ENCODE measurements around the gene SLC66A2.

SLC66A2 gene

DNA sequence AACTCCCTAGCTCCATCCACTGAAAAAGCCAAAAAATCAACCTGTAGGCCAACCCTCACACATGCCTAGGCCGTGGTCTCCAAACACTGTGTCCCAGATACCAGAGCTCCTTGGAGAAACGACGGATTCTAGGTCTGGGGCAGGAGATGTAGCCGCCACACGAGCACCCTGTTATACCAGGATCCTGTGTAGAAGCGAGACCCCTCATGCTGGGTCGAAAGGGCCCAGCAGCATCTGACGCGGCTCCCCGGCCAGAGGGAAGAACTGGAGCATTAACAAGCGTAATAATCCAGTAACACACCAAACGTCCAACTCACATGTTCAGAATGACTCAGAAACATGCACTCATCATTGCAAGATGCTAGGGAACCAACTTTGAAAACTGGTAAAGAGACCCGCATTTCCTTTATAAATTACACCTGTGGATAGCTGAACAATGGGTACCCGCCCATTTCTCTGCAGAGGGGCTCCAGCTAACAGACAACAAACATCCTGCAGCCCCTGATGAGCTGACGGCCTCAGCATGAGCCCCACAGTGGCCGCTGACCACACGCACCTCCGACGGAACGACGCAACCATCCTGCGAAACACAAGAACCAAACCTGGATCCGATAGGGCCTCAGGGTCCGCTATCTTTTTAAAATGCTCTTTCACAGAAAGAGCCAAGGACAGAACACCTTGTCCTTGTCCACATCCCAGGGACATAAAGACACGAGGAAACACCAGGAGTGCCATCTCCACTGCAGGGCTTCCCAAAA lies 14.2 kb downstream of the SLC66A2 start:
- no peak for DNase-seq (ENCODE audit: low spot score)

DNA sequence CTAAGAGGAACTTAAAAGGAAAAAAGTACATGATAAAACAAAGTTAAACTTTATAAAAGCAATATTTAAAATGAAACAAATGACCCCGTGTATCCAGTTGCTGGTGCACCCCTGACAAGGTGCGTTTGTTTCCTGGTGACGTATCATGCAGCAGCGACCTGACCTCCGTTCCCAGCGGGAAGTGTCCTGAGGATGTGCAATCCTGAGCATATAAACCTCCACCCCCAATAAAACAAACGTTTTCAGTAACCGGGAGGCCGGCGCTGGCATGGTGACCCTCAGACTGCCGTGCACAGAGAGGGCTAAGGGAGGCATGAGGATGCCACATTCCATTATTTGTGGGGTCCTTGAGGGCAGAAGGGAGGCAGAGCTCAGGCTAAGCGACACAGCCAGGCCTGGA lies 14.8 kb downstream of the SLC66A2 start:
- no peak for DNase-seq (ENCODE audit: low spot score)

DNA sequence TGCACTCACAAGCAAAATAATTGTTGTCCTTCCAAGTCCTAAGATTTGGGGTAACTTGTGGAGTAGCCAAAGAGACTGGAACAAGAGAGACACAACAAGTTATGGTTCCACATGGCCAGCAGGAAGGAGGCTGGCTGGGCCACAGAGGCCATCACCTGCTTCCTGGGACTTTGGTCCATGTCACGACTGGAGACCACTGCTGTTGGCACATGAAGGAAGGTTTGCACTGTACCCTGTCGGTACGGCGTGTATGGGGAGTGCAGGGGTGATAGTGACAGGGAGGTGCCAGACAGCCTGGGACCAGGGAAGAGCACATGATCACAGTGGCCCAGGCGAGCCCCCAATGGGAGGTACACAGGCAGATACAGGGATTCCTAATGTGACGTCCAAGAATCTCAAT lies 15.5 kb downstream of the SLC66A2 start:
- DNase-seq (ENCODE audit: low spot score), result no peak

DNA sequence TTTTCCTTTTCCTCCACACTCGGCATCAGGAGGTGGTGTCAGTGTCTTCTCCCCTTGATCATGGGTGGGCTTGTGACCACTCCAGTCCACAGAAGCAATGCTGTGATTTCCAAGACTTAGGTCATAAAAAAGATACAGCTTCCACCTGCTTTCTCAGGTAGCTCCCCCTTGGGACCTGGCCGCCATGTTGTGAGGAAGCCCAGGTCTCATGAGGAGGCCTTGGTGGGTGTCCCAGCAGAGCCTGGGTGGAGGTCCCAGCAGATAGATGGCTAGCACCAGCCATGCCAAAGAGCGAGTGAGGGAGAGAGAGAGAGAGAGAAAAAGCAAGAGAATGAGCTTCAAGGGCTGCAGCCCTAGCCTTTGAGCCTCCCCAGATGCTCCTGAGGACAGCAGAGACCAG lies 16.0 kb downstream of the SLC66A2 start:
- no peak for DNase-seq (ENCODE audit: low spot score)

DNA sequence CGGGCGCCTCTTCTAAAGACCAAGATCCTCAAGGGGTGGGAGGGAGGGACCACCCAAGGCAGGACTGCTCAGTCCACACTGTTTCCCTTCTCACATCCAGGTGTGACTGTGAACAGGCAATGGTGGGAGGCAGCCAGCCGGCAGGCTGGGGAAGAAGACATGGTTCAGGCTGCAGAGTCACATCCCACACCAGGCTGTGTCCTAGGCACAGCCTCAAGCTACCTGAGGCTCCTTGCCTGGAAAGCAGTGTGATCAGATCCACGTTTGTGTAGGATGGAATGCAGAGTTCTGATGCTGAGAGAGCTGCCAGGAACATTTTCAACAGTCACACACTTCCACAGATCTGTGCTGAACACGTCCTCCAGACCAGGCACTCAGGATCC lies 16.4 kb downstream of the SLC66A2 start:
- DNase-seq (ENCODE audit: low spot score), result no peak

DNA sequence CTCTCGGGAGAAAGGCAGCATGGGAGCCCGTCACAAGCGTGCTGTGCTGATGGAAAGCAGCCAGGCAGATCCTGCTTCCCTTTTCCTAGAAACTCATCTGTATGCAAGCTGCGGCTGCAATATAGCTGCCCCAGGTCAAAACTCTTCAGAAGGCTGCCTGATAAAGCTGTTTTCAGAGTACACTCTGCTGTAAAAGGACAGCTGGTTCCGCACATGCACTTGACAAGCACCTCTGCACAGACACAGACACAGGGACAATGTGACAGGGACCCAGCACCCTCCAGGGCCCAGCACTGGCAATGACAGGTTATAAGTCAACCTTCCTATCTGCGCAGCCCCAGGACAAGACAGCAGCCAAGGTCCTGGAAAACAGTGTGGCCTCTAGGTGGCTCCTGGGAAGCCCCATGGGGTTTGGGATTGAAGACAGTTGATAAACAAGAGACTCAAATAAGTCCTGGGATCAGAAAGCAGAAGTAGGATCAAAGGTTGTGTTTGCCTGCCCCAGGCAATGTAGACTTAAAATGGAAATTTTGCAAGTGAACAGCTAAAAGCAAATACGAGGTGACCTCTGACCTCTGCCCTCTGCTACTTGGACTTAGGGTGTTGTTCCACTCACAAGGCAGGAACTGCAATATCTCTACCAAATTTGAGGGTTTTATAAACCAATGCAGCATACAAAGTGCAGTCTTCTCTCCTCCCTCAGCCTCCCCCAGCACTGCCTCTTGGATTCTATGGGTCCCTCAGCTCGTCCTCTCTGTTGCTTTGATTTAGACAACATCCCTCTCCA lies 16.9 kb downstream of the SLC66A2 start:
- no peak for DNase-seq (ENCODE audit: low spot score)

DNA sequence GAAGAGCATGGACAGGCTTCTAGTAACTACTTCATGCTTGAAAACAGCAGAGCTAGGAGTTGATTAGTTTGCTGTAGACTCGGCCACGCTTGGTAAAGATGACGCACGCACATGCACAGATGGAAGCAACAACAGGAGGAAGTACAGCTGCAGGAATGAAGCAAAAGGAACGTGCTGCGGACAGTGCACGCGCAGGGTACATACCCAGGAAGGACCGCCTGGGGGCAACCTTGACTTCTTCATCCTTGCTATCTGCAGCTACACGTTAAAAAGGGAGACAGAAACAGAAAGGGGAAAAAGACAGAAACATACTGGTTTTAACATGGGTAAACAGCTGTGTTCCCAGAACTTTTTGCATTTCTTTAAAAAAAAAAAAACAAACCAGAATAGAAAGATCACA lies 17.7 kb downstream of the SLC66A2 start:
- no peak for DNase-seq (ENCODE audit: low spot score)

DNA sequence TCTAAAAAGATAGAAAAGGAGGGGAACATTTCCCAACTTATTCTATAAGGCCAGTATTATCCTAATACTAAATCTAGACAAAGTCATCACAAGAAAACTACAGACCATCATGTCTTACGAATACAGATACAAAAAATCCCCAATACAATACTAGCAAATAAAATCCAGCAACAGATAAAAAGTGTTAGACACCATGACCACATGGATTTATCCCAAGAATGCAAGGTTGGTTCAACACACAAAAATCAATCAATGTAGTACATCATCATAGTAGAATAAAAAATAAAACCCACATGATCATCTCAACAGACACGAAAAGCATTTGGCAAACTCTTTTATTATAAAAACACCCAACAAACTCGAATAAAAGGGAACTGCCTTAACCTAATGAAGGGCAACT lies 18.5 kb downstream of the SLC66A2 start:
- DNase-seq (ENCODE audit: low spot score), result no peak

DNA sequence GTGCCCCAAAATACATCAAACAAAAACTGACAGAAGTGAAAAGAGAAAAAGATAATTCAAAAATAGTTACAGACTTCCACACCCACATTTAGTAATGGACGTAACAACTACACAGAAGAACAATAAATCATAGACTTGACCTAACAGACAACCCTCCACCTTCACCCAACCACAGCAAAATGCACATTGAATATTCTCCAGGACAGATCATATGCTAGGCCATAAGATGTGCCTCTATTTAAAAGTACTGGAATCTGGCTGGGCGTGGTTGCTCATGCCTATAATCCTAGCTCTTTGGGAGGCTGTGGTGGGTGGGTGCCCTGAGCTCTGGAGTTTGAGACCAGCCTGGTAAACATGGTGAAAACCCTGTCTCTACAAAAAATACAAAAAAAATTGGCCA lies 20.0 kb downstream of the SLC66A2 start:
- no peak for DNase-seq (ENCODE audit: low spot score)

DNA sequence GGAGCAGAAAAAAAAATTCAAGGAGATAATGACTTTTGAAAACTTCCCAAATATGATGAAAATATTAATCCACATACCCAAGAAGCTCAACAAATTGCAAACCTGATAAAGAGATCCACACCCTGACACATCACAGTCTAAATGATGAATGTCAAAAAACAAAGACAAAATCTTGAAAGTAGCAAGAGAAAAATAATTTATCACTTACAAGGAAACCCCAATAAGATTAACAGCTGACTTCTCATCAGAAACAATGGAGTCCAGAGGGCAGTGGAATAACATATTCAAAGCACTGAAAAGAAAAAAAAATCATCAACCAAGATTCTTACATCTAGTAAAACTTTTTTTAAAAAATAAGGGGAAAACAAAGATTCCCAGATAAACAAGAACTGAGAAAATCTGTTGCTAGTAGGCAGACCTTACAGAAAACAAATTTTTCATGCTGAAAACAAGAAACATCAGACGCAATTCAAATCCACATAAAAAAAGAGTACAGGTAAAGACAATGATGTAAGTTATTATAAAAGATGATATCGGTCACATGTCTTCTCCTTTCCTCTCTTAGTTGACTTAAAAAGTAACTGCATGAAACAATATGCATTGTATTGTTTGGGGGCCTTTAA lies 21.3 kb downstream of the SLC66A2 start:
- DNase-seq (ENCODE audit: low spot score), result no peak

DNA sequence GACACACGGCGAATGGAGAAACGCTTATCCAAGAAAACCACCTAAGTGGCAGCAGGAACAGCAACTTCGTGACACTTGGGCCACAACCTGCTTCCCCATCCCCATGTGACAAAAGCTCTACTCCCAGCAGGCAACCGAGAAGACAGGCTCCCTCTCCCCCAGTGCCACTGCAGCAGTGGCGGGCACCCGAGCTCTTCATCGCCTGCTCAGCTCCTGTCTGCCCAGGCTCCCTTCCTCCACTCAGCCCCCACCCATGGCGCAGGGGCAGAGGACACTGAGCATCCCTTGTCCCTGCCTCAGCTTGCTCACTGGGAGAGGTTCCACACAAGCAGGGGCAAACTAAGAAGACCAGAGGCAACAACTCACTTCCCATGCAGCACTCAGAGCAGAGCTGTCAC lies 22.9 kb downstream of the SLC66A2 start:
- DNase-seq (ENCODE audit: low spot score), result no peak

DNA sequence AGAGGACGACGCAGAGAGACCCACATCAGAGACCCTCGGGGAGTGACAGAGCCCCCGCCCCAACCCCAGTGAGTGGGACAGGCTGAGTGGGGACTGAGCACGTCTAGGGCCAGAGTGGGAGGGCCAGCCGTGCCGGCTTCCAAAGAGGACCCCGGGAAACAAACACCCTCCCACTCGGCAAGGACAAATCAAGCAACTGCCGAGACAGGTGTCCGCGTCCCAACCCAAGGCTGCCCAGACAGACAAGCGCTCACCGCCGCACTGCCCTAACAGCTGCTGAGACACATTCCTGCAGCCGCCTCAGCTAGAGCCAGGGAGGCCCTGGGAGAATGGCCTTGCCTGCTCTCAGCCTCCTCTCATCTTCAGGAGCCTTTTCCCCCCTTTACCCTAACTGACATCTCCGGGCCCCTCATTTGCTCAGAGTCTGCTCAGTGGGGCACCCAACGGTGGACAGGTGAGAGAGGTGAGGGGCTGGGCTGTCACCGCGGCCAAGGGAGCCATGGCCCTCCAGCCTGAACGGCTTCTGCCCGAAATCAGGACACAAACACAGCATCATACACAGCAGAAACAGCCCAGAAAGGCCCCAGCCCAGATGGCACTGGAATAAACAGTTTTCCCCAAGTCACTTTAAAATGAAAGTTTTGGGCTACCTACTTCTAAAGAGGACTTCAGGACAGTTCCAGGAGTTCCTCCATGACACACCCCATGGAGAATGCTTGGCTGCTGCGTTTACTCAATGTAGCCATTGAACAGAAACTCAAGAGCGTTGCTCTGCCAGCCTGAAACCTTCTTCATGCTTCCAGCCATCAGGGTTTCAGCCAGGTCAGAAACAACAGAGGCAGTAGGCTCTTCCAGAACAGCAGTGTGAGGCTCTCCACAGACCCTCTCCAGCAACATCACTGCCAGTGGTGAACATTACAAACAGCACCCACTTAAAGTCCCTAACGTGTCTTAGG lies 23.6 kb downstream of the SLC66A2 start:
- no peak for DNase-seq (ENCODE audit: low spot score)

DNA sequence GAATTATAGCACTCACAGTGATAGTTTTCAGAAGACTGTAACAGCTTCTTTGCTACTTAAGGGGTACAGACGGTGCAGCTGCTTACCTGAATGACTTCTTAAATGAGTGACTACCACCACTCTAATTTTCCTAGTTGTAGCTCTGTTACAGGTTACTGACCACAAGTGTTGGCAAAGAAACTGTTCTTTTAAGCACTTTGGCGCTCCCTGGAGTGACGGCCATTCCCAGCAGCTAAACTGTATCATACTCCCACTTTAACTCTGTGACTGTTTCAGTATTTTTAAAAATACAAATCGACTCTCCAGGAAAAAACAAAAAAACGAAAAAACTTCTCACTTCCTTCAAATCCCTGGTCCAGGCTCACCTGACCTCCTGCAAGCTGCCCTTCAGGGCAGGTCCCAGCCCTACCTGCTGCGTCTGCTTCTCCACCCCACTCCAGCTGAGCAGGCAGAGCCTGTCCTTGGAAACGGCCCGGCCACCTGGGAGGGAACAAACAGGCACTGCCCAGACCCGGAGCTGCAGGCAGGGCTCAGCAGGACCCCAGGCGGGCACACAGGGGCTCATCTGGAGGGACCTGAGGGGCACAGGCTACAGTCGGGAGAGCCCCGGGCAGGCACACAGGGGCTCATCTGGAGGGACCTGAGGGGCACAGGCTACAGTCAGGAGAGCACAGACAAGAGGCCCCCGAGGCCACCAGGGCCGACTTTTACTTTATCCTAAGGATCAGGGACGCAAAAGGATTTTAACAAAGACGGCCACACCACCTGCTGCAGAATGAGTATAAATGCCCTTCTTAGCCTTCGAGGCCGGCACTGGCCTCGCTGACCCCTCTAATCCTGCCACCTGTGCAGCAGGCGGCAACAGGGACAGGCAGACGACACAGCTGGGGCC lies 24.5 kb downstream of the SLC66A2 start:
- DNase-seq (ENCODE audit: low spot score), result no peak

DNA sequence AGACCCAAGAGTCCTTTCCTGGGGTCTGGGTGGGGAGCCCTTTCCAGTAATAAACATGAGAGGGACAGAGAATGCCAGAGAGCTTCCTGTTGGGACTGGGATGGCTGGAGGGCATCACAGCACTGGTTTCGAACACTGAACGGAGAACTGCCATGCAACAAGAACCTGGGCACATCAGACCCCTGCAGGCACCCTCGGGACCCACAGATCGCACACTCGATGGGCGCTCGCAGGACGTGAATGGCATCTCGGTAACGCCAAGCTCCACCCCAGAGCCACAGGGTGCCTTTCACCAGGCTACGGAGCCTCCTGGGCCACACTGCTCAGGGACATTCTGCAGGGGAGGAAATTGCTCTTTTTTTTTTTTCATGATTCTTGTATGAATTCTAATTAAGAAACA lies 25.1 kb downstream of the SLC66A2 start:
- DNase-seq (ENCODE audit: low spot score), result no peak

DNA sequence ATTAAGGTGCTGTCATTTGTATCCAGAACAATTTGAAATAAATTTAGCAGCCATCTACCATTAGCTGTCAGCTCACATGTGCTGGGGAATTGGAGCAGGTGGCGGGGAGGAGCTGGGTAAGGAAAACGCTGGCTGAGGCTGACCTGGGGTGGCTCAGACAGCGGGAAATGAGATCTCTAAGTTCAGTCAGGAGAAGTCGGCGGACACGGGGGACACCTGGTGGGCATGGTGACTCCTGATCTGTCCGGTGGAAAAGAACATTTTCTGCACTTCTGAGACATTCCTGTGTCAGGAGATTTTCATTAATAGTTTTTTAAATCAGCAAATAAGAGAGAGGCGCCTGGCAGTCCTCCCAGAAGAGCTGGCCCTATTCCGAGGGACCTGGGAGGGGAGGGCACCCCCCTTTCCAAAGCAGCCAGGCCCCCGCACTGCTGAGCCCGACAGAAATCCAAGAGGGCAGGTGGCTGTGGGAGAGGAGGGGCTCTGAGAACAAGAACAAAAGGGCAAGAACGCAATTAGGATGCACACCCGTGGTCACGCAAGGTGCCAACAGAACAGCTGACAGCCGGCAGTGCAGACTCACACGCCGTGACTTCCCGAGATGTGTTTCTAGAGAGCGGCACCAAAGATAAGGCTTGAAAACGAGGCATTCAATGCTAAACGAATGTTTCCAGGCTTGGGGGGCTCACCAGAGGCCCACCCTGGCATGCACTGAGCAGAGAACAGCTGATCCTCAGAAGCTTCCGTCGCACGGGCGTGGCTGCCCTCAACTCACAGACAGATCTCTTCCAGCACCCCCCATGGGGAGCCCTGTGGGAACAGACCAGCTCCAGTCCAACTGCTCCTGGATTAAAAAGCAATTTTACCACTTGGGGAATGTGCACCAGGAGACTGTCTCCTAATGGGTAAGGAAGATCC lies 26.4 kb downstream of the SLC66A2 start:
- no peak for DNase-seq (ENCODE audit: low spot score)

DNA sequence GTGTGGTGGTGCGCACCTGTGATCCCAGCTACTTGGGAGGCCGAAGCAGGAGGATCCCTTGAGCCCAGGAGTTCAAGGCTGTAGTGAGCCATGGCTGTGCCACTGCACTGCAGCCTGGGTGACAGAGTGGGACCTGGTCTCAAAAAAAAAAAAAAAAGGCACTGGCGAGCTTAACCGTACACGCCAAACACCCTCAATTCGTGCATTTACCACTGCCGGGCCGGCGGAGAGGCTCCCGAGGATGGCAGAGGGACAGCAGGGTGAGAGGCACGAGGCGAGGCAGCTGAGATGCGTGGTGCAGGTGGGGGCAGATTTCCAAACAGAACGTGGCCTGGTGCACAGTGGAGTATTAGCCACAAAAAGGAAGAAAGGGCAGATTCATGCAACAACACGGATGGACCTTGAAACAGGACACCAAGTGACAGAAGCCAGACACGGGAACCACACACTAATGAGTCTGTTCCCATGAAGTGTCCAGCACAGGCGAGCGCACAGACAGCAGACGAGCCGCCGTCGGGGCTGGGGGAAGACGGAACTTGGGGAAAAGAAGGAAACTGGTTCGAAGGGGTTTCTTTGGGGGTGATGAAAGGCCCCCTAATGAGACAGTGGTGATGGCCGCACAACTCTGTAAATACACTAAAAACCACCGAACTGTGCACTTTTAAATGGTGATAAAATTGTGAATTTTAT lies 27.4 kb downstream of the SLC66A2 start:
- DNase-seq (ENCODE audit: low spot score), result no peak

DNA sequence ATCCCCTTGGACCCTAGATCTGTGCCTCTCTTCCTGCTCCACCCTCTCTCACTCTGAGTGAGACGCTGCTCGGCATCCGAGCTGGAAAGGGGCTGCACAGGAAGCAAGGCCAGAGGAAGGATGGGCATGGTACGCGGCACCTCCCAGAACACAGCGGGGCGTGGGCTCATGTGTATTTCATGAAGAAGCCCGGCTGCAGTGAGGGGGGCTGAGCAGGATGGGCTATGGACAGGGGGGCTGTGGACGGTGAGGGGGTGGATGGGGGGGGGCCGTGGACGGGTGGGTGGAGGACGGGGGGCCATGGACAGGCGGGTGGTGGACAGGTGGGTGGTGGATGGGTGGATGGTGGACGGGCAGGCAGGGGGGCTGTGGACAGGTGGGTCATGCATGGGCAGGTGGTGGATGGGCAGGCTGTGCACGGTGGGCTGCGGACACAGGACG lies 28.5 kb downstream of the SLC66A2 start:
- DNase-seq (ENCODE audit: low spot score), result no peak

DNA sequence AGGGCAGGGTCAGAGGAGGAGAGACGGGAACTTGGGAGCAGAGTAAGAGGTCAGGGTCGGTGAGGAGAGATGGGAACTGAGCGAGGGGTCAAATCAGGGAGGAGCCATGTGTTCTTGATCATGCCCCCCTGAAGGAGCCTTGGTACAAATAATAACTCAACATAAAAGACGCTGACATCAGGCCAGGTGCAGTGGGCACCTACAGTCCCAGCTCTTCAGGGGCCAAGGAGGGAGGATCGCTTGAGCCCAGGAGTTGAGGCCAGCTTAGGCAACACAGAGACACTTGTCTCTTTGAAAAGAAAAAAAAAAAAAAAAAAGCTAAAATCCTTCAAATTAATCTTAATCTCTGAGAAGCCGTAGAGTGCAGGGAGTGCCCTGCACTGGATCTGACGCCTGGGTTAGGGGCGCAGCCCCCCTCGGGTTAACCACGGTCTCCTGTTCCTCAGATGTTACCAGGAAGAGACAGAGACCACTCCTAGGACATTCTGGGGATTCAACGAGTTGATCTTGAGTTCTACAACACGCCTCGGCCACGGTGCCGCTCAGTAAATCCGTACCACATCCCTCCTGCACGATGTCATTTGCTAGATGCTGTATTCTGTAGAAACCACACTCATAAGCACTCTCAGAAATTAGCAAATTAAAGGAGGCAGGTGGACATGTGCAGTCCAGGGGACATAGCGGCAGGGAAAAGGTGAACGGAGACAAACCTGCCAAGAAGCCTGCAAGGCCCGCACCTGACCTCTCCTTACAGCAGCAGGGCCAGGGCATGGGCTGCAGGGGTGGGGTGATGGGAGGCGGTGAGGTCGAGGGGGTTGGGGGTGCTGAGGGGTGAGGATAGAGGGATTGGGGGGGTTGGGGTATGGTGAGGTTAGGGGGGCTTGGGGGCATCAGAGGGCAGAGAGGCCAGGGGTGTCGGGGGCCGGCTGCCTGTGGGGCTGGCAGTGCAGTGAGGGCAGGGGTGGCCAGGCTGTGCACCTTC lies 29.2 kb downstream of the SLC66A2 start:
- DNase-seq (ENCODE audit: low spot score), result no peak
